Choroid plexus epithelial cell (primary cell): ENCODE results near the gene MAML1.

Experiments
- DNase-seq: peaks from one replicate; pipeline ENCODE4 v3.0.0-alpha.2; 2010; ENCODE audit warnings: low read depth
- H3K4me3 ChIP-seq: 2 replicates; pipeline ENCODE4 v1.5.1; 2011; ENCODE audit warnings: low read depth, mild to moderate bottlenecking, control low read depth, low read length, moderate library complexity
- TF ChIP-seq, protein P1 (sequence below): conservative IDR thresholded peaks from 2 replicates; pipeline ENCODE4 v1.5.1; 2011; ENCODE audit warnings: low read depth, mild to moderate bottlenecking, control low read depth, inconsistent platforms, low read length, moderate library complexity

MAML1 gene

DNA sequence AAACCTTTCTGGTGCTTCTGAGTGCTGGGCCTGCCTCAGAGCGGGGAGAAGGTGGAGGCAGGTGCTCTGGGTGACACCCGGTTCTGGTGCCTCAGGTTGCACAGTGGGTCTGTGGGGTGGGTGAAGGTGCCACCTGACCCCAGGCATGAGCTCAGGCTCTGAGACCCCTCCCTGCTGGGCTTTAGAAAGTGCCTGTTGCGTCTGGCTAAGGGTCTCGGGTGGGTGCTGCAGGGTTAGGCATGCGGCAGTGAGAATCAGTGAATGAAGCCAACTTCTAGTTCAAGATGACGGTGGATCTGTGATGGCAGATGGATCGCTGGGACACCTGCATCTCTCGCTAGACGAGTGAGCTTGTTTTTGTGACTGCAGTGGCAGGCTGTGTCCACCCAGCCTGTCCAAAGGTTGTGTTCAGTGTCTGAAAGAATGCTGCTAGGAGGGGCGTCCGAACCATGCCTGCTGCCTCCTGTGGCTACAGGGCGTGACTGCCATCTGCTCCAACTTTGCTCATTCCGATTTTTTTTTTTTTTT is 93.1 kb downstream of the MAML1 start:
- DNase-seq = no peak
- TF ChIP-seq, protein P1, sequence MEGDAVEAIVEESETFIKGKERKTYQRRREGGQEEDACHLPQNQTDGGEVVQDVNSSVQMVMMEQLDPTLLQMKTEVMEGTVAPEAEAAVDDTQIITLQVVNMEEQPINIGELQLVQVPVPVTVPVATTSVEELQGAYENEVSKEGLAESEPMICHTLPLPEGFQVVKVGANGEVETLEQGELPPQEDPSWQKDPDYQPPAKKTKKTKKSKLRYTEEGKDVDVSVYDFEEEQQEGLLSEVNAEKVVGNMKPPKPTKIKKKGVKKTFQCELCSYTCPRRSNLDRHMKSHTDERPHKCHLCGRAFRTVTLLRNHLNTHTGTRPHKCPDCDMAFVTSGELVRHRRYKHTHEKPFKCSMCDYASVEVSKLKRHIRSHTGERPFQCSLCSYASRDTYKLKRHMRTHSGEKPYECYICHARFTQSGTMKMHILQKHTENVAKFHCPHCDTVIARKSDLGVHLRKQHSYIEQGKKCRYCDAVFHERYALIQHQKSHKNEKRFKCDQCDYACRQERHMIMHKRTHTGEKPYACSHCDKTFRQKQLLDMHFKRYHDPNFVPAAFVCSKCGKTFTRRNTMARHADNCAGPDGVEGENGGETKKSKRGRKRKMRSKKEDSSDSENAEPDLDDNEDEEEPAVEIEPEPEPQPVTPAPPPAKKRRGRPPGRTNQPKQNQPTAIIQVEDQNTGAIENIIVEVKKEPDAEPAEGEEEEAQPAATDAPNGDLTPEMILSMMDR = peak; percentile 20
- no peak overlapping the region for H3K4me3 ChIP-seq
